SU-DHL-6 (cell line): ENCODE measurements around the gene ELAPOR1.

ENCODE experiments used
- H2AFZ ChIP-seq: fragments of 200-600 bp; sonication (generic); 2 replicates; pipeline ENCODE4 v1.6.1; 2014; ENCODE audit warnings: low read depth, mild to moderate bottlenecking, moderate library complexity, mixed read lengths, antibody characterized with exemption, low read length; ENCODE audit not compliant: severe bottlenecking
- H3F3A ChIP-seq: fragments of 200-600 bp; shearing (Covaris generic); 2 replicates; pipeline ENCODE4 v1.6.0; 2016; ENCODE audit warnings: antibody characterized with exemption, mild to moderate bottlenecking; ENCODE audit not compliant: insufficient read depth
- H3K27ac ChIP-seq: fragments of 200-600 bp; sonication (generic); 2 replicates; pipeline ENCODE4 v1.5.1; 2016; ENCODE audit warnings: low read depth, mild to moderate bottlenecking, low read length, moderate library complexity, mixed read lengths
- H3K27me3 ChIP-seq: fragments of 200-600 bp; sonication (generic), shearing (Covaris generic); 2 replicates; pipeline ENCODE4 v1.6.0; 2014; ENCODE audit warnings: mild to moderate bottlenecking, low read length
- H3K36me3 ChIP-seq: fragments of 200-600 bp; sonication (generic); 2 replicates; pipeline ENCODE4 v1.6.1; 2014; ENCODE audit warnings: mild to moderate bottlenecking, low read length, mixed read lengths
- H3K4me2 ChIP-seq: fragments of 300-600, 200-600 bp; shearing (Covaris generic), sonication (generic); 2 replicates; pipeline ENCODE4 v1.6.0; 2014; ENCODE audit warnings: low read length, low read depth, mild to moderate bottlenecking; ENCODE audit not compliant: poor library complexity, severe bottlenecking
- H3K4me3 ChIP-seq: fragments of 200-600 bp; sonication (generic); 2 replicates; pipeline ENCODE4 v1.5.1; 2014; ENCODE audit warnings: antibody characterized with exemption, low read length, mild to moderate bottlenecking, mixed read lengths; ENCODE audit not compliant: insufficient read depth, poor library complexity, severe bottlenecking
- H3K79me2 ChIP-seq: fragments of 200-600 bp; sonication (generic); 2 replicates; pipeline ENCODE4 v1.6.1; 2014; ENCODE audit warnings: mild to moderate bottlenecking, low read length, moderate library complexity; ENCODE audit not compliant: insufficient read depth
- H3K9ac ChIP-seq: fragments of 200-600 bp; sonication (generic); 2 replicates; pipeline ENCODE4 v1.7.0; 2014; ENCODE audit warnings: mild to moderate bottlenecking, low read length
- H3K9me2 ChIP-seq: fragments of 200-600 bp; sonication (generic); replicated peaks from 2 replicates; pipeline ENCODE4 v1.6.1; 2014; ENCODE audit warnings: low read length; ENCODE audit not compliant: insufficient read depth
- H3K9me3 ChIP-seq: fragments of 200-600 bp; sonication (generic); 2 replicates; pipeline ENCODE4 v1.6.1; 2014; ENCODE audit warnings: low read length, mixed read lengths; ENCODE audit not compliant: insufficient read depth
- H4K20me1 ChIP-seq: fragments of 200-600 bp; sonication (generic); 2 replicates; pipeline ENCODE4 v1.6.1; 2014; ENCODE audit warnings: low read depth, mild to moderate bottlenecking, antibody characterized with exemption, low read length, moderate library complexity, mixed read lengths
- EZH2phosphoT487 ChIP-seq: fragments of 200-600 bp; sonication (generic), shearing (Covaris generic); conservative IDR thresholded peaks from 2 replicates; pipeline ENCODE4 v1.6.1; 2018; ENCODE audit warnings: mild to moderate bottlenecking, antibody characterized with exemption, low read length, moderate library complexity, mixed read lengths
- TF ChIP-seq, protein P1 (sequence below): fragments of 200-600 bp; sonication (generic); IDR thresholded peaks from one replicate; pipeline ENCODE4 v1.5.1; 2017; ENCODE audit warnings: antibody characterized with exemption, mild to moderate bottlenecking, low read length, moderate library complexity; ENCODE audit not compliant: insufficient read depth, poor library complexity, severe bottlenecking

ELAPOR1 gene

DNA sequence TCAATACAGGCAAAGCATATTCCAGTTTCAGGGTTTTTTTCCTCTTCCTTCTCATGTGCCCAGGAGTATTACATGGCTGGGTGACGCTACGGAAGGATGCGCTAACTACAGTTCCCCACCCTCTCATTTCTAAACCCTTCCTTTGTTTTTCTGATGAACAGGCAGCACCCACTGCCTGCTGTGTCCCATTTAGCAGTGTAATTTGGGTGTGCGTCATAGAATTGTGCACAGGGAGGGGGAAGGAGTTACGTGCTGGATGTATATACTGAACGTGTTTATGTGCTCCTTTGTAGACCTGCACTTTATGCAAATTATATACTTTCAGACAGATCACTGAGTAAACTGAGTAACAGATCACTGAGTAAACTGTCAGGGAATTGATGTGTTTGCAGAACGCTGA lies 44.5 kb downstream of the ELAPOR1 start:
- Histone ChIP-seq H3F3A (peaks cover 17% of the 10 kb centered on the region), H3K9ac (no peak overlapping the region), H4K20me1 (no peaks in the 10 kb centered on the region), H2AFZ (no peak overlapping the region), H3K36me3 (no peaks in the 10 kb centered on the region), H3K9me3 (no peaks in the 10 kb centered on the region), H3K27me3 (no peaks in the 10 kb centered on the region), H3K27ac (no peak overlapping the region), H3K9me2 (no peaks in the 10 kb centered on the region), H3K79me2 (no peaks in the 10 kb centered on the region), H3K4me2 (no peak overlapping the region), H3K4me3 (no peak overlapping the region)
- TF ChIP-seq EZH2phosphoT487, result no peak
- TF ChIP-seq, protein P1, sequence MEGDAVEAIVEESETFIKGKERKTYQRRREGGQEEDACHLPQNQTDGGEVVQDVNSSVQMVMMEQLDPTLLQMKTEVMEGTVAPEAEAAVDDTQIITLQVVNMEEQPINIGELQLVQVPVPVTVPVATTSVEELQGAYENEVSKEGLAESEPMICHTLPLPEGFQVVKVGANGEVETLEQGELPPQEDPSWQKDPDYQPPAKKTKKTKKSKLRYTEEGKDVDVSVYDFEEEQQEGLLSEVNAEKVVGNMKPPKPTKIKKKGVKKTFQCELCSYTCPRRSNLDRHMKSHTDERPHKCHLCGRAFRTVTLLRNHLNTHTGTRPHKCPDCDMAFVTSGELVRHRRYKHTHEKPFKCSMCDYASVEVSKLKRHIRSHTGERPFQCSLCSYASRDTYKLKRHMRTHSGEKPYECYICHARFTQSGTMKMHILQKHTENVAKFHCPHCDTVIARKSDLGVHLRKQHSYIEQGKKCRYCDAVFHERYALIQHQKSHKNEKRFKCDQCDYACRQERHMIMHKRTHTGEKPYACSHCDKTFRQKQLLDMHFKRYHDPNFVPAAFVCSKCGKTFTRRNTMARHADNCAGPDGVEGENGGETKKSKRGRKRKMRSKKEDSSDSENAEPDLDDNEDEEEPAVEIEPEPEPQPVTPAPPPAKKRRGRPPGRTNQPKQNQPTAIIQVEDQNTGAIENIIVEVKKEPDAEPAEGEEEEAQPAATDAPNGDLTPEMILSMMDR, result no peak

DNA sequence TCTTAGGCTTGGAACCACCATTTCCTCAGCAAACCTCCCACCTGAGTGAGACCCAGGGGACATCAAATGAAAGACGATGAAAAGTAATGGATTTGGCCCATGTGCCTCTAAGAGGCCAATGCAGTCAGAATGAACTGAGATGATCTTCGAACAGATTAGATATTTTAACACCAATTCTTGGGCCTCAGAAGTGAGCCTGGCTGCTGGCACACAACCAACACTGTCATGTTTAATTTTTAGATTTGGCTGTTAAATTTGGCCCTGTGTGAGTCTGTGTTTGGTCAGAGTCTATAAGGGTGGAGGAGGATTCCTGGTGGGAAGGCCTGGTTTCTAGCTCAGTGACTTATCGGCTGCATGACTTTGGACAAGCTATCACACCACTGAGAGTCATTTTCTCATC lies 45.4 kb downstream of the ELAPOR1 start:
- TF ChIP-seq, protein P1, result no peak
- no peak for TF ChIP-seq EZH2phosphoT487
- Histone ChIP-seq H3K9me2 (no peaks in the 10 kb centered on the region), H3K4me3 (no peak overlapping the region), H3K79me2 (no peaks in the 10 kb centered on the region), H3F3A (peaks cover 10% of the 10 kb centered on the region), H3K4me2 (no peak overlapping the region), H4K20me1 (no peaks in the 10 kb centered on the region), H2AFZ (no peak overlapping the region), H3K27me3 (no peaks in the 10 kb centered on the region), H3K9ac (no peak overlapping the region), H3K36me3 (no peaks in the 10 kb centered on the region), H3K27ac (no peak overlapping the region), H3K9me3 (no peaks in the 10 kb centered on the region)

- no peak overlapping the region for H2AFZ ChIP-seq
- no peak overlapping the region for H3K4me2 ChIP-seq
- H3K4me3 ChIP-seq, result no peak overlapping the region
- no peaks in the 10 kb centered on the region for H3K79me2 ChIP-seq
- TF ChIP-seq EZH2phosphoT487, result no peak
- TF ChIP-seq, protein P1, result no peak
- H3F3A ChIP-seq, result peaks cover under 1% of the 10 kb centered on the region; the same call in 1 of the 2 replicates
- no peaks in the 10 kb centered on the region for H3K9me2 ChIP-seq
- no peaks in the 10 kb centered on the region for H3K9me3 ChIP-seq
- H3K9ac ChIP-seq, result no peak overlapping the region
- no peak overlapping the region for H3K27ac ChIP-seq
- H3K27me3 ChIP-seq, result no peaks in the 10 kb centered on the region
- no peaks in the 10 kb centered on the region for H4K20me1 ChIP-seq
- H3K36me3 ChIP-seq, result no peaks in the 10 kb centered on the region
Observed at GRCh38 chr1:109160071-109160840, 46.3 kb downstream of the ELAPOR1 start.
